ENCODE data around the gene TRIM22. TPM values are rescaled to one million over a fixed set of nuclear protein-coding genes. Genes with fewer than 3 reads are reported as not detected.
"Not testable (repeated sequence)": the region's sequence is repeated elsewhere in the genome, so short reads cannot be mapped to it uniquely, and the experiment has no call there.

The TRIM22 gene
- total RNA-seq, 1 donor from 2014 or later = 47.0 TPM

DNA sequence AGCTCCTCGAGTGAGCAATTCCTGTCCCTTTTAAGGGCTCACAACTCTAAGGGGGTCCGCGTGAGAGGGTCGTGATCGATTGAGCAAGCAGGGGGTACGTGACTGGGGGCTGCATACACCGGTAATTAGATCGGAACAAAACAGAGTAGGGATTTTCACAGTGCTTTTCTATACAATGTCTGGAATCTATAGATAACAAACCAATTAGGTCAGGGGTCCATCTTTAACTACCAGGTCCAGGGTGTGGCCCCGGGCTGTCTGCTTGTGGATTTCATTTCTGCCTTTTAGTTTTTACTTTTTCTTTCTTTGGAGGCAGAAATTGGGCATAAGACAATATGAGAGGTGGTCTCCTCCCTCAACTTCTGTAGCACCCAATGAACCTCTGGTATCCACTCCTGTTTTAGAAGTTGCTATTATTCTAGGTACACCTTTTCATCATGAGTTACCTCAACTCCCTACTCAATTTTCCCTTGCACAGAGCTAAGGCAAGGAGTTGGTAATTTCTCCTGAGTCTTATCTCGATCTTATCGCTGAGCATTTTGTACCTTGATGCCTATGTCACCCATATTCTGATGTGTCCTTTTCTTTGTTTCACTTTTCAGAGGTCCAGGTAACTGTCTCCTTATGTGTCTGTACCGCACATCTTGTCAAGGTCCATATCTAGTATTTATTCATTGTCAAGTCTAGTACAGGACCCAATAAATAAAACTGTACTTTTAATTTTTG lies 1.8 kb downstream of the TRIM22 start:
- not testable (repeated sequence) for DNase-seq (ENCODE audit: low read depth in 2 of 2)

DNA sequence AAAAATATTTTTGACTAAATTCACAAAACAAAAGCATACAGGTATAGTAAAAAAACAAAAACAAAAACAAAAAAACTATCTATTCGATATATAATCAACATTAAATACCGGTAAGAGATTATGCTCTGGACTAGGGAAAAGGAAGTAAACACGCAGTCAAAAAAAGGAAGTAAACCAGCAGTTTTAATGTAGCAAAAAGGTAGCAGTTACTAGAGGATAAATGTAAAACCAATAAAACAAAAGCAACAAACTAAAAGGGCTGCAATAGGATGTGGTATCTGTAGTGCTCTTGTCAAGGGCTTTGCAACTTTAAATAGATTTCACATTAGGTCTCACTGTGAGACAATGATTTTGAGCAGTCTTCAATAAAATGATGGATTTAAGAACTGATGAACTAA lies 2.4 kb downstream of the TRIM22 start:
- no peak for DNase-seq (ENCODE audit: low read depth in 2 of 2)

DNA sequence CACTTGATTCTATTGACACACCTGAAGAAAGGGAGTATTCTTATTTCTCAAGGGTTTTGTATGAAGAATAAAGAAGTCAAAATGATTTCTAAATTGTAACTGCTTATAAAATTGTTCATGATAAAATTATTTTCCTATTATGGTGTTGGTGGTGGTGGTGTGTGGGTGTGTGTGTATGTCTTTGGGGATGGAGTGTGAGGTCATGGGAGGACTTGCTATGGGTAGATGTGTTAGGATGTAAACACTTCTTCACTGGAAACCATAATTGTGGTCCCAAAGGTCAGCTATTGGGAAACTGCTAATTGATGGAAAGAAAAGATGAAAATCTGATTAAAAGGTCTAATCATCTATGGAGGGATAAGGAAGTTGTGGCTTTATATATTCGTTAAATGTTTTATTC lies 5.1 kb downstream of the TRIM22 start:
- no peak for DNase-seq (ENCODE audit: low read depth in 2 of 2)

DNA sequence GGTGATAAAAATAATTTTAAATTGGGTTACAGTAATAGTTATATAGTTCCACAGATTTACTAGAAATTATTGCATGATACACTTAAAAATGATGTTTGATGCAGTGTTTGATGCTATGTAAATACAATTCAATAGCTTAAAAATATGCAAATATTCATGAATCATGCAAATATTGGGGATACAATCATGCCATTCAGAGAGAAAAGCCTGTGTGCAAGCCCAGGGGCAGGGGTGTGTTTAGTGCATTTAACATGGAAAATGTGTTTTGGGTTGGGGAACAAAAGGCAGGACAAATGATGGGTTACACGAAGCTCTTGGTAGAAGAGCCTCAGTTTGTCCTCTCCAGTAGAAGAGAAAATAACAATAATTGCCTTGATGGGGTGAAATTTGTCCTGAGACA lies 6.0 kb downstream of the TRIM22 start:
- no peak for DNase-seq (ENCODE audit: low read depth in 2 of 2)

GRCh38 chr11:5696210-5696609 lies 6.6 kb downstream of the TRIM22 start:
- no peak for DNase-seq (ENCODE audit: low read depth in 2 of 2)

DNA sequence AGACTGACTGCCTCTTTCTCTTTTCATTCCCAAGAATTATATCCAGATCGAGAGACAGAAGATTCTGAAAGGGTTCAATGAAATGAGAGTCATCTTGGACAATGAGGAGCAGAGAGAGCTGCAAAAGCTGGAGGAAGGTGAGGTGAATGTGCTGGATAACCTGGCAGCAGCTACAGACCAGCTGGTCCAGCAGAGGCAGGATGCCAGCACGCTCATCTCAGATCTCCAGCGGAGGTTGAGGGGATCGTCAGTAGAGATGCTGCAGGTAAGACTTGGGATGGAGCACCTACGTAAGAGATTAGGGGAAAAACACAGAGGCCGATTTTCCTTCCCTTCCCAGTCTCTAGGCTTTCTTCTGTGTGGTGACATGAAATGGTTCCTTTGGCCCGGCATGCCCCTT lies 8.7 kb downstream of the TRIM22 start:
- DNase-seq (ENCODE audit: low read depth in 2 of 2) = no peak

DNA sequence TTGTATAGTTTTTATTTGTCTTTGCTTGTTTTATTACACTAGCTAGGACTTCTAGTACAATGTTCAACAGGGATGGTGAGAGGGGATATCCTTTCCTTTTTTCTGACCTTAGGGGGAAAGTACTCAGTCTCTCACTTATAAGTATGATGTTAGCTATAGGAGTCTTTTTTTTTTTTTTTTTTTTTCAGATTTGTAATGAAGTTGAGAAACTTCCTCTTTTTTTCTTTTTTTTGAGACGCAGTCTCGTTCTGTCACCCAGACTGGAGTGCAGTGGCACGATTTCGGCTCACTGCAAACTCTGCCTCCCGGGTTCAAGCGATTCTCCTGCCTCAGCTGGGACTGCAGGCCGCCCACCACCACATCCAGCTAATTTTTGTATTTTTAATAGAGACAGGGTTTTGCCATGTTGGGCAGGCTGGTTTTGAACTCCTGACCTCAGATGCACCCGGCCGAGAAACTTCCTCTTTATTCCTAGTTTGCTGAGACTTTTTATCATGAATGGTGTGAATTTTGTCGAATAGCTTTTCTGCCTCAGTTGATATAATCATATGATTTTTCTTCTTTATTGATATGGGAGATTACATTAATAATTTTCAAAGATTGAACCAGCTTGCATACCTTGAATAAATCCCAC lies 10.9 kb downstream of the TRIM22 start:
- DNase-seq (ENCODE audit: low read depth in 2 of 2) = no peak

DNA sequence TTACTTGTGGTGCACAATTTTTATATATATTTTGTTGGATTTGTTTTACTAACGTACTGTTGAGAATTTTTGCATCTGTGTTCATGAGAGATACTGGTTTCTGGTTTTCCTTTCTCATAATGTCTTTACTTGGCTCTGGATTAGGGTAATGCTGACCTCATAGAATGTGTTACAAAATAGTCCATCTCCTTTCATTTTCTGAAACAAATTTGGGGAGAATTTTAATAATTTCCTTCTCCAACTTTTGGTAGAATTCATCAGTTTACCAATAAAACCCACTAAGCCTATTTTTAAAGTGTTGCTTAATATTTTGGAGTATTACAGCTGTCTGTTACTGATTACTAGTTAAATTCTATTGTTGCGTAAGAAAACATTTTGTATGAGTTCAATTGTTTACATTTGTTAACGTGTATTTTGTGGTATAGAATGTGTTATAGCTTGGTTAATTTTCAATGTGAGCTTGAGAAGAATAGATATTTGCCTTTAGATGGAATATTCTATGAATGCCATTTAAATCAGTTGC lies 11.5 kb downstream of the TRIM22 start:
- no peak for DNase-seq (ENCODE audit: low read depth in 2 of 2)

DNA sequence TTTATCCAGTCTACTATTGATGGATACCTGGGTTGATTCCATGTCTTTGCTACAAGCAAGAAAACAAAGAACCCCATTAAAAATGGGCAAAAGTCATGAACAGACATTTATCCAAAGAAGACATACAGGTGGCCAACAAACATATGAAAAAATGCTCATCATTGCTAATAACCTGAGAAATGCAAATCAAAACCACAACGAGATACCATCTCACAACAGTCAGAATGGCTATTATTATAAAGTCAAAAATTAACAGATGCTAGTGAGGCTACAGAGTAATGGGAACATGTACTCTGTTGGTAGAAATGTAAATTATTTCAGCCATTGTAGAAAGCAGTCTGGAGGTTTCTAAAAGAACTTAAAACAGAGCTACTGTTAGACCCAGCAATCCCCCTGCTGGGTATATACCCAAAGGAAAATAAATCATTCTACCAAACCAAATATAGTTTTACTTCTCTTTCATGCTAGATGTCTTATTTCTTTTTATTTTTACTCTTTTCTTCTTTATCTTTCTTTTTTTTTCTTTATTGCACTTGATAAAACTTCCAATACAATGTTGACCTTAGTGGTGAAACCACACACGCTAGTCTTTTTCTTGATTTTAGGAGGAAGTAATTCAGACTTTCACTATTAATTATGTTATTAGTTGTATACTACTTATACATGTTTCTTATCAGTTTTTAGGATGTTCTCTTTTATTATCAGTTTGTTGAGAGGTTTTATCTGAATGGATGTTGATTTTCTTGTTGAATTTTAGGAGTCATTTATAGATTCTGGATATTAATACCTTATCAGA lies 14.3 kb downstream of the TRIM22 start:
- no peak for DNase-seq (ENCODE audit: low read depth in 2 of 2)

GRCh38 chr11:5705688-5706087 lies 16.1 kb downstream of the TRIM22 start:
- DNase-seq (ENCODE audit: low read depth in 2 of 2) = no peak

DNA sequence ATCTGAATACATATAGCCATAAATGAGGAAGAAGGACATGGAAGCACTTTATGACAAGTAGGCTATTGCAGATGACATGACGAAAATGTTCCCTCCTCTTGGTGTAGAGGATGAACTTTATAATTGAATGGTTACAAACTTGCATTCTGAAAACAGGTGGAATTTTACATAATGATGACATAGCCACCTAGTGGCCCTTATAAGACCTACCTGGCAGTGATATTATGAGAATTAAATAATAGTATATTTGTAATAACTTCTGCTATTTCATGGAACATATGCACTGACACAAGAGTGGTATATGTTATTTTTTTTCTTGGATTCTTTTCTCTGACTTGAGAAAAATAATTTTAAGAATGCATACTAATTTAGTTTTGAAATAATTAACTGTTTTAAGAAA lies 22.9 kb downstream of the TRIM22 start:
- DNase-seq (ENCODE audit: low read depth in 2 of 2) = peak; percentile 19 to 47

DNA sequence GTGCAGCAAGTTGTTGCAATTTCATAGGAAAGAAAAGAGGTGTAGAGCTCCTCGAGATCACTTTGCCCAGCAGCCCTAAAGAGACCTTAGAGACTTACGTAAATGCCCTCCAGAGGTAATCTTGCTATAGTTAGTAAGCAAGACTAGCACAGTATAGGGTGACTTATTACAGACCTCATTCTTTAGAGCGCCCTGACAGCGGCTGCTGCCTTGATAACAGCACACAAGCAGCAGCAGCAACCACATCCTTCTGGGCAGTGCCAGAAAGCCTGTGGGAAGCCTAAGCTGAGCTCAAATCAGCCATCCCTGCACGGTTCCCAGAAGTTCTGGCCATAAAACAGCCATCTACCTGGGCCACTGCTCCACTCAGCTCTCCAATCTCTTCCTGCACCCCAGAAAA lies 24.1 kb downstream of the TRIM22 start:
- DNase-seq (ENCODE audit: low read depth in 2 of 2) = no peak

DNA sequence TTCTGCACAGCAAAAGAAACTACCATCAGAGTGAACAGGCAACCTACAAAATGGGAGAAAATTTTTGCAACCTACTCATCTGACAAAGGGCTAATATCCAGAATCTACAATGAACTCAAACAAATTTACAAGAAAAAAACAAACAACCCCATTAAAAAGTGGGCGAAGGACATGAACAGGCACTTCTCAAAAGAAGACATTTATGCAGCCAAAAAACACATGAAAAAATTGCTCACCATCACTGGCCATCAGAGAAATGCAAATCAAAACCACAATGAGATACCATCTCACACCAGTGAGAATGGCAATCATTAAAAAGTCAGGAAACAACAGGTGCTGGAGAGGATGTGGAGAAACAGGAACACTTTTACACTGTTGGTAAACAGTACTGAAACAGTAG lies 26.9 kb downstream of the TRIM22 start:
- DNase-seq (ENCODE audit: low read depth in 2 of 2) = not testable (repeated sequence)

GRCh38 chr11:5719703-5720495 lies 30.3 kb downstream of the TRIM22 start:
- DNase-seq (ENCODE audit: low read depth in 2 of 2) = no peak

- no peak for DNase-seq (ENCODE audit: low read depth in 2 of 2)
Observed at GRCh38 chr11:5722622-5723021, 33.0 kb downstream of the TRIM22 start.

DNA sequence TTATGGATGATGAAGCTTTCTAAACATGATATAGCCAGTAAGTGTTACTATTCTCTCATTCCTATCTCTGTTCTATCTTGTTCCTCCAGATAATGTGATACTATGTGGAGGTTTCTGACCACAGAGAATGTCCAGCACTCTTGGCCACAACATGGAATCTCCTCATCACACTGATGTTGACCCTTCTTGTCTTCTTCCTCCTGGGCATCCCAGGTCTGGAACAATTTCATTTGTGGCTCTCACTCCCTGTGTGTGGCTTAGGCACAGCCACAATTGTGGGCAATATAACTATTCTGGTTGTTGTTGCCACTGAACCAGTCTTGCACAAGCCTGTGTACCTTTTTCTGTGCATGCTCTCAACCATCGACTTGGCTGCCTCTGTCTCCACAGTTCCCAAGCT lies 36.8 kb downstream of the TRIM22 start:
- DNase-seq (ENCODE audit: low read depth in 2 of 2) = no peak

GRCh38 chr11:5727691-5728090 lies 38.1 kb downstream of the TRIM22 start:
- DNase-seq (ENCODE audit: low read depth in 2 of 2) = no peak

DNA sequence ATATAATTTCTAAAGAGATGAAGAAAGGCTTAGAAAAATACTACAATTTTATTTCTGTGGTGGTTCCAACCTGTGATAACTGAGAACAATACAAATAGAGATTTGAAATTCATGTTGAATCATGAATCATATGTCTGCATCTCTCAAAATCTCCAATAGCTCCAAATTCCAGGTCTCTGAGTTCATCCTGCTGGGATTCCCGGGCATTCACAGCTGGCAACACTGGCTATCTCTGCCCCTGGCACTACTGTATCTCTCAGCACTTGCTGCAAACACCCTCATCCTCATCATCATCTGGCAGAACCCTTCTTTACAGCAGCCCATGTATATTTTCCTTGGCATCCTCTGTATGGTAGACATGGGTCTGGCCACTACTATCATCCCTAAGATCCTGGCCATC lies 46.8 kb downstream of the TRIM22 start, which contains the start of gene OR56B1:
OR56B1 (plus strand) TSS at position 53 of the 400 bp plus-strand sequence; CDS start at position 122, 69 bp downstream.
- DNase-seq (ENCODE audit: low read depth in 2 of 2) = no peak

- DNase-seq (ENCODE audit: low read depth in 2 of 2) = no peak
Observed at GRCh38 chr11:5737091-5737490, 47.5 kb downstream of the TRIM22 start.

DNA sequence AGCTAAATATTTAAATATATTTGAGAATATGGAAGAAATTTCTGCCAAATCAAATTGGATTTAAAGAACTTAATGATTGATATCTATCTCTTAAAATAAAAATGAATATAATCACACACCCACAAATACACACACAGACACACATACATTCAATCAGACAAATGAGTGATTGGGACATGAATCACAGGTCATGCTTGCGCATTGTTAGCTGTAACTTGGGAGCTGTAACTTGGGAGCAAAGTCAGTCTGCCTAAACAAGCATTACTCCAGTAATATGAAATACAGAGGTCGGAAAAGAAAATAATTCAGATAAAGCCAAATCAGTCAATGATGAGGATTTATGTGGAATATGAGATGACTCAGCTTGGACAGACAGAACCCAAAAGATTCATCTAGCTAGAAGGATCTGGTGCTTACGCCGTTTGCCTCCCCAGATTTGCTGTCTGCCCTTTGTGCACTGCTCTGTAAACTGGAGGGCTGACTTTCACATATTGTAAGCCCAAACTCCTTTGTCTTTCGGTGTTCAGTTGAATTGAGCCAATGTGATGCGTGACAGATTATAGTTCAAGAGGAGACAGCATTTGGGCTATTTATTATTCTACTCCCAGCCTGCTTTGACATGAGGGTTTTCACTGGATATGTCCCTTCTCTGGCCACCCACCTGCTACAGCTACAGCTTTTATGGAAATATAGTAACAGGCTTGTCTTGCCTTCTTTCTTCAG lies 48.2 kb downstream of the TRIM22 start:
- DNase-seq (ENCODE audit: low read depth in 2 of 2) = no peak

DNA sequence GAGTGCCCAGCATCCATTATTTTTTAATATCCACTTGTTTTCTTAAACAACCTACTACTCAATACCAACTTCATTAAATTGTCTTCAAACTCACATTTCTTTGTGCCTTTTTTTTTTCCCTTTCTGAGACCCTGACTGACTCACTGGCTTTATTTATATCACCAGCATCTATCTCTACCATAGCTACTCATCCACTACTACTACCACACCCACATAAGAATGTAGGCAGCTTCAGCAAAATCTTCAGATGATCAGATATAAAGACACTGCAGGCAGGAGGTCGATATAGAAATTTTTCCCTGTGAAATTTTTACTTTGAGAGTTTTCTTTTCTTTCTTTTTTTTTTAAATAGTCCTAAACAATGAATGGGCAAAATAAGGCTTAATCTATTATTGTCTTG lies 48.8 kb downstream of the TRIM22 start:
- DNase-seq (ENCODE audit: low read depth in 2 of 2) = no peak

Data from lung microvascular endothelial cell (primary cell).